ENCODE data around the gene PPP2R2C. TPM values are rescaled to one million over a fixed set of nuclear protein-coding genes. Genes with fewer than 3 reads are reported as not detected.

PPP2R2C gene
- total and polyA plus RNA-seq, 2 donors (not counting 1 experiment from before 2014, with no cell fraction given): 0.10 to 0.17 TPM

DNA sequence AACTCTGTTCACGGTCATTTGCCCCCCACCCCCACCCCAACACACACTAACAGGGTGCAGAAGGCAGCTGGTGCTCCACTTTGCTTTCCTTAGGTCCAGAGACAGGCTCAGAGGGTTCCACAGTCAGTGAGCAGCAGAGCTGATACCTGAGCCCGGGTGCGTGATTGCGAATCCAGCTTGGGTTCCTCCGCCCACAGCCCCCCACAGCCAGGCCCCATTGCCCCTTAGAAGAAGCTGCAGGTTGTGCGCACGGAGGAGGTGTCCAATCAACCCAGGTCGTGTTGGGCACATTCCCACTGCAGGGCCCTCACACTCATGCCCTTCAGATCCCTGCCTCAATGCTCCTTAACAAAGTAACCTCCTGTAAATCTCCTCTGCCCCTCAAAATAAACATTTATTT lies 117.8 kb downstream of the PPP2R2C start:
- TF ChIP-seq, protein P1, sequence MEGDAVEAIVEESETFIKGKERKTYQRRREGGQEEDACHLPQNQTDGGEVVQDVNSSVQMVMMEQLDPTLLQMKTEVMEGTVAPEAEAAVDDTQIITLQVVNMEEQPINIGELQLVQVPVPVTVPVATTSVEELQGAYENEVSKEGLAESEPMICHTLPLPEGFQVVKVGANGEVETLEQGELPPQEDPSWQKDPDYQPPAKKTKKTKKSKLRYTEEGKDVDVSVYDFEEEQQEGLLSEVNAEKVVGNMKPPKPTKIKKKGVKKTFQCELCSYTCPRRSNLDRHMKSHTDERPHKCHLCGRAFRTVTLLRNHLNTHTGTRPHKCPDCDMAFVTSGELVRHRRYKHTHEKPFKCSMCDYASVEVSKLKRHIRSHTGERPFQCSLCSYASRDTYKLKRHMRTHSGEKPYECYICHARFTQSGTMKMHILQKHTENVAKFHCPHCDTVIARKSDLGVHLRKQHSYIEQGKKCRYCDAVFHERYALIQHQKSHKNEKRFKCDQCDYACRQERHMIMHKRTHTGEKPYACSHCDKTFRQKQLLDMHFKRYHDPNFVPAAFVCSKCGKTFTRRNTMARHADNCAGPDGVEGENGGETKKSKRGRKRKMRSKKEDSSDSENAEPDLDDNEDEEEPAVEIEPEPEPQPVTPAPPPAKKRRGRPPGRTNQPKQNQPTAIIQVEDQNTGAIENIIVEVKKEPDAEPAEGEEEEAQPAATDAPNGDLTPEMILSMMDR (conservative IDR thresholded peaks at IDR 0.05 in 1 of 2, IDR thresholded peaks at IDR 0.05 in 1 of 2; ENCODE audit: low read depth in 1 of 2, low read length in 2 of 2): no peak
- no peak for TF ChIP-seq EZH2 (IDR thresholded peaks at IDR 0.05; ENCODE audit: low read length, missing control alignments)

DNA sequence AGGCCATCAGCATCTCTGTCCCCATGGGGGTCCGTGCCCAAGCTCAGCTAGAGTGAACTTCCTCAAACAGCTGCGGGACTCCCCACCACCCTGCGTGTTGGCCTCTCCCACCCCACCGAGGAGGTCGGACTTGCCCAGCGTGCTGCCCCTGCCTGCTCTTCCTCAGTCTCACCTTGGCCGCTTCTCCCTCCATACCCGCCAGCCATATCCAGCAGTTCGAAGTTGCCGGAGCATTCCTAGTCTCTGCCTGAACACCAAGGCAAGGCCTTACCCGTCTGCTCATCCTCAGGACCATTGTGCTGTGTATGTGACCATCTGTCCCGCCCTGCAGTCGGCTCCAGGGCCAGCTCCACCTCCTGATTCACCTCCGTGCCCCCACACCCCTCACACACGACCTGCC lies 118.3 kb downstream of the PPP2R2C start:
- no peaks in the 10 kb centered on the region for H3K4me1 ChIP-seq (ENCODE audit: control insufficient read depth, extremely low read depth, insufficient read depth, low read length)
- TF ChIP-seq EZH2 (IDR thresholded peaks at IDR 0.05; ENCODE audit: low read length, missing control alignments): no peak
- TF ChIP-seq, protein P1 (conservative IDR thresholded peaks at IDR 0.05 in 1 of 2, IDR thresholded peaks at IDR 0.05 in 1 of 2; ENCODE audit: low read depth in 1 of 2, low read length in 2 of 2): no peak
- no peak for DNase-seq (ENCODE audit: low read depth in 2 of 2)
- H2AFZ ChIP-seq (ENCODE audit: low read length): no peak overlapping the region
- H3K9ac ChIP-seq (ENCODE audit: insufficient read depth, low read length): no peak overlapping the region
- no peaks in the 10 kb centered on the region for H3K27me3 ChIP-seq (ENCODE audit: control insufficient read depth, insufficient read depth, low read length)
- H3K4me3 ChIP-seq (replicated peaks in 1 of 4; ENCODE audit: control extremely low read depth in 1 of 4, insufficient read depth in 1 of 4, low read depth in 3 of 4, low read length in 4 of 4): no peak overlapping the region
- H3K9me3 ChIP-seq (ENCODE audit: control insufficient read depth, insufficient read depth, low read depth, low read length): no peaks in the 10 kb centered on the region
- no peaks in the 10 kb centered on the region for H4K20me1 ChIP-seq (ENCODE audit: control insufficient read depth, extremely low read depth, insufficient read depth, low read length)
- H3K4me2 ChIP-seq (ENCODE audit: extremely low read depth, insufficient read depth, low read length): no peak overlapping the region
- no peaks in the 10 kb centered on the region for H3K36me3 ChIP-seq (ENCODE audit: control insufficient read depth, insufficient read depth, low read length)
- no peak overlapping the region for H3K27ac ChIP-seq (ENCODE audit: insufficient read depth, low read length)
- H3K79me2 ChIP-seq (ENCODE audit: control insufficient read depth, insufficient read depth, low read length): no peaks in the 10 kb centered on the region

More for the DNA sequence above, 117.8 kb downstream of the PPP2R2C start:
- Histone ChIP-seq H3K27me3 (ENCODE audit: control insufficient read depth, insufficient read depth, low read length) (no peaks in the 10 kb centered on the region), H3K4me3 (replicated peaks in 1 of 4; ENCODE audit: control extremely low read depth in 1 of 4, insufficient read depth in 1 of 4, low read depth in 3 of 4, low read length in 4 of 4) (no peak overlapping the region), H3K9me3 (ENCODE audit: control insufficient read depth, insufficient read depth, low read depth, low read length) (no peaks in the 10 kb centered on the region), H3K4me2 (ENCODE audit: extremely low read depth, insufficient read depth, low read length) (no peak overlapping the region), H3K9ac (ENCODE audit: insufficient read depth, low read length) (no peak overlapping the region), H3K27ac (ENCODE audit: insufficient read depth, low read length) (no peak overlapping the region), H3K4me1 (ENCODE audit: control insufficient read depth, extremely low read depth, insufficient read depth, low read length) (no peaks in the 10 kb centered on the region), H3K36me3 (ENCODE audit: control insufficient read depth, insufficient read depth, low read length) (no peaks in the 10 kb centered on the region), H2AFZ (ENCODE audit: low read length) (no peak overlapping the region), H3K79me2 (ENCODE audit: control insufficient read depth, insufficient read depth, low read length) (no peaks in the 10 kb centered on the region), H4K20me1 (ENCODE audit: control insufficient read depth, extremely low read depth, insufficient read depth, low read length) (no peaks in the 10 kb centered on the region)
- no peak for DNase-seq (ENCODE audit: low read depth in 2 of 2)

DNA sequence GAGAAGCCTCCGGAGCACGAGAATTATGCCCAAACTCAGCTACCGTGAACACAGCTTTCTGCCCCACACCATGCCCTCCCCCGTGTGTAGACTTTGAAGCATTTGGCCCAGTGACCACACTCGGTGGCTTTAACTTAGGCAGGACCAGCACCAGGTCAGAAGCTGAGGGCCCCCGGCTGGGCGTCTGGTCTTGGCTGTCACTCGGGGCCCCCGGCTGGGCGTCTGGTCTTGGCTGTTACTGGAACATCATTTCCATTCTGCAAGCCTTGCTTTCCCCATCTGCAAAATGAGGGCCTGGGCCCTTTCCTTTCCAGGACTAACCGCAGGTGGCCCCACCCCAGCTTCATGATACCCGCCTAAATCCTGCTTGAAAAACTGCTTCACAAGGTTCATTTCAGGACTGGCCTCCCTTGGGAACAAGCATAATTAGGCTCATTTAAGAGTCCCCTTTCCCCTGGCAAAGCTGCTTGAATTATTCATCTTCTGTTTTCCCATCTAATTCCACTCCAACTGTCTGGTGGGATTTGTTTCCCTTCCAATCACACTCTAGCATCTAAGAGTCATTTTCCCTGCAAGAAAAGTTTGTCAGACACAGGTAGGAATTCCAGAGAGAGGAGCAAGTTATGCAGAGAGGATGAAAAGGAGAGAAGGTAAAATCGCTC lies 120.3 kb downstream of the PPP2R2C start:
- Histone ChIP-seq H3K79me2 (ENCODE audit: control insufficient read depth, insufficient read depth, low read length) (no peaks in the 10 kb centered on the region), H3K27me3 (ENCODE audit: control insufficient read depth, insufficient read depth, low read length) (no peaks in the 10 kb centered on the region), H3K4me3 (replicated peaks in 1 of 4; ENCODE audit: control extremely low read depth in 1 of 4, insufficient read depth in 1 of 4, low read depth in 3 of 4, low read length in 4 of 4) (no peak overlapping the region), H3K4me1 (ENCODE audit: control insufficient read depth, extremely low read depth, insufficient read depth, low read length) (no peaks in the 10 kb centered on the region), H3K36me3 (ENCODE audit: control insufficient read depth, insufficient read depth, low read length) (no peaks in the 10 kb centered on the region), H3K9ac (ENCODE audit: insufficient read depth, low read length) (no peak overlapping the region), H2AFZ (ENCODE audit: low read length) (no peak overlapping the region), H3K9me3 (ENCODE audit: control insufficient read depth, insufficient read depth, low read depth, low read length) (no peaks in the 10 kb centered on the region), H3K4me2 (ENCODE audit: extremely low read depth, insufficient read depth, low read length) (no peak overlapping the region), H3K27ac (ENCODE audit: insufficient read depth, low read length) (no peak overlapping the region), H4K20me1 (ENCODE audit: control insufficient read depth, extremely low read depth, insufficient read depth, low read length) (no peaks in the 10 kb centered on the region)
- no peak for DNase-seq (ENCODE audit: low read depth in 2 of 2)
- TF ChIP-seq EZH2 (IDR thresholded peaks at IDR 0.05; ENCODE audit: low read length, missing control alignments): no peak
- TF ChIP-seq, protein P1 (conservative IDR thresholded peaks at IDR 0.05 in 1 of 2, IDR thresholded peaks at IDR 0.05 in 1 of 2; ENCODE audit: low read depth in 1 of 2, low read length in 2 of 2): no peak
